OCI-LY7 (cell line): Measurements from ENCODE around the gene ASIC3. TPM values are rescaled to one million over a fixed set of nuclear protein-coding genes. Genes with fewer than 3 reads are reported as not detected.
A peak's percentile ranks its signal among the peaks of the same experiment; 100 is the strongest.

Source experiments
- BruUV-seq: library from RNA; stranded (reverse); fragments of 400-500 nt; replicated peaks from 2 replicates; lab custom pipeline; 2021; lab: Mats Ljungman, UMichigan
- CTCF ChIA-PET: fragments of 300-600 bp; sonication (Branson Sonifier 250); formaldehyde crosslinking; loops from one replicate; lab custom pipeline; 2022; ENCODE audit warnings: antibody characterized with exemption; ENCODE audit not compliant: unreplicated experiment; lab: Charles Lee
- POLR2A ChIA-PET: fragments of 300-600 bp; sonication (Branson Sonifier 250); formaldehyde crosslinking; loops from one replicate; lab custom pipeline; 2022; ENCODE audit warnings: antibody characterized with exemption; lab: Charles Lee
- DNase-seq: peaks from one replicate; pipeline ENCODE4 v3.0.0-alpha.2; 2015; ENCODE audit warnings: low spot score
- H2AFZ ChIP-seq: fragments of 200-600 bp; sonication (generic), shearing (Covaris generic); 2 replicates; pipeline ENCODE4 v1.6.1; 2014; ENCODE audit warnings: mild to moderate bottlenecking, antibody characterized with exemption, low read length, moderate library complexity
- H3K27ac ChIP-seq: fragments of 200-600 bp; sonication (generic); 2 replicates; pipeline ENCODE4 v1.5.1; 2014; ENCODE audit warnings: mixed run types, low read depth, mild to moderate bottlenecking, moderate library complexity, low read length, inconsistent platforms; ENCODE audit not compliant: poor library complexity, severe bottlenecking
- H3K36me3 ChIP-seq: fragments of 200-600 bp; sonication (generic); 2 replicates; pipeline ENCODE4 v1.6.1; 2014; ENCODE audit warnings: mild to moderate bottlenecking, antibody characterized with exemption, low read length, moderate library complexity, mixed read lengths; ENCODE audit not compliant: insufficient read depth
- H3K4me1 ChIP-seq: fragments of 200-600 bp; sonication (generic); 2 replicates; pipeline ENCODE4 v1.5.1; 2014; ENCODE audit warnings: mild to moderate bottlenecking, low read length; ENCODE audit not compliant: insufficient read depth, poor library complexity, severe bottlenecking
- H3K4me2 ChIP-seq: fragments of 200-600 bp; sonication (generic); 2 replicates; pipeline ENCODE4 v1.6.1; 2014; ENCODE audit warnings: mild to moderate bottlenecking, low read length
- H3K4me3 ChIP-seq: fragments of 200-600 bp; sonication (generic); 2 replicates; pipeline ENCODE4 v1.5.1; 2014; ENCODE audit warnings: mild to moderate bottlenecking, low read depth, low read length; ENCODE audit not compliant: poor library complexity, severe bottlenecking
- H3K79me2 ChIP-seq: fragments of 200-600 bp; sonication (generic); 2 replicates; pipeline ENCODE4 v1.6.1; 2016; ENCODE audit warnings: low read depth, mild to moderate bottlenecking, low read length, moderate library complexity, mixed read lengths; ENCODE audit not compliant: insufficient read depth
- H3K9me2 ChIP-seq: fragments of 200-600 bp; sonication (generic); 2 replicates; pipeline ENCODE4 v1.6.1; 2016; ENCODE audit warnings: mild to moderate bottlenecking, low read length, mixed read lengths; ENCODE audit not compliant: insufficient read depth
- H3K9me3 ChIP-seq: fragments of 200-600 bp; sonication (generic); 2 replicates; pipeline ENCODE4 v1.6.1; 2014; ENCODE audit warnings: mild to moderate bottlenecking, mixed run types, low read length, mixed read lengths
- H4K20me1 ChIP-seq: fragments of 200-600 bp; sonication (generic); 2 replicates; pipeline ENCODE4 v1.6.1; 2014; ENCODE audit warnings: mild to moderate bottlenecking, antibody characterized with exemption, low read length, moderate library complexity, mixed read lengths; ENCODE audit not compliant: insufficient read depth
- EZH2phosphoT487 ChIP-seq: fragments of 200-600 bp; sonication (generic); IDR thresholded peaks from 2 replicates; pipeline ENCODE4 v1.6.1; 2018; ENCODE audit warnings: low read depth, borderline replicate concordance, mild to moderate bottlenecking, mixed run types, antibody characterized with exemption, low read length, moderate library complexity, mixed read lengths
- intact Hi-C: fragments of 100-400 bp; cut with micrococcal nuclease; formaldehyde crosslinking; loops from one replicate; pipeline ENCODE4 v1.10.0; 2022; ENCODE audit not compliant: unreplicated experiment
- total RNA-seq, 2 experiments: library from RNA; depleted of rRNA in 1 of 2; stranded (reverse); fragments of >200 nt in 1 of 2; shearing (Covaris generic) in 1 of 2; gene quantifications; 2 replicates each; pipeline ENCODE4 v1.2.3, GENCODE V29; 2014 to 2022
- TF ChIP-seq, protein P1 (sequence below): fragments of 200-600 bp; sonication (generic); conservative IDR thresholded peaks from 2 replicates; pipeline ENCODE4 v1.5.1; 2014; ENCODE audit warnings: mild to moderate bottlenecking, antibody characterized with exemption, low read length, moderate library complexity, mixed read lengths

The ASIC3 gene
- total RNA-seq, 2 experiments from 2014 or later: 3.3 to 14.8 TPM

DNA sequence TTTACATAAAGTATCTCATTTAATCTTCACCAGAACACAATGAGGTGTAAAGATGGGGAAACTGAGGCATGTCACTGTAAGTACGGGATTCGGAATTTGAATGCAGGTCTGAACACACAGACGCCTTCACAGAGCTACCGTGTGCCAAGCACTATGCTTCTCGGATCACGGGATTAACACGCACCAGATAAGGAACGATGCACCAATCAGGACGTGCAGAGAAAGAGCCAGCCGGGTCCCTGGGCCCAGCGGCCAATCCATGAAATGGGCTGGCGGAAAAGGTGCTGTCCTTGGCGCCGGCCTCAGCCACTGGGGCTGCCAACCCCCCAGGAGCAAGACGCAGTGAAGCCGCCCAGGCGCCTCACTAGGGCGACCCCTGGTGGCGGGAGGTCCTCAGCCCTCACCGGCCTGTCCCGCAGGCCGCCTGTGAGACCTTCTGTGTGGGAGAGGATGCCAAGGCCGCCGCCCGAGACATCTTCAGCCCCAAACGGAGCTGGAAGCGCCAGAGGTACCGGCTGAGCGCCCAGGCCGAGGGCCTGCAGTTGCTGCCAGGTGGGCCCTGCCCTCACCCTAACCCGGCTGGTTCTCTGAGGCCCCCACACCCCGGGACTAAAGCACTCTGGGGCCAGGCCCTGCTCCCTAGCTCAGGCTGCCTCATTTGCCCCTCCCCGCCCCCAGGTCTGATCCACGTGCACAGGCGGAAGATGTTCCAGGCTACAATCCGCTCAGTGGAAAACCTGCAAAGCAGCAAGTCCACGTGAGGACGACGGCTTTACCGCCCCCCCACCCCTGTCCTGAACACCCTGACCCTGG is 39.6 kb upstream of the ASIC3 start:
- Histone ChIP-seq H3K4me3 (peak overlapping the region; percentile 42), H4K20me1 (no peaks in the 10 kb centered on the region), H3K27ac (no peak overlapping the region), H2AFZ (peak overlapping the region; percentile 57; the same call in 1 of the 2 replicates), H3K4me2 (peak overlapping the region; percentile 48), H3K79me2 (no peaks in the 10 kb centered on the region), H3K36me3 (no peaks in the 10 kb centered on the region), H3K4me1 (peaks cover 7% of the 10 kb centered on the region), H3K9me3 (no peaks in the 10 kb centered on the region), H3K9me2 (no peaks in the 10 kb centered on the region)
- no TSS peak for BruUV-seq
- ChIA-PET POLR2A (interaction anchor here (1.1 kb wide), 1 partner anchor 35 kb away, joined by 3 read pairs; no protein-coding TSS in a partner anchor), CTCF (interaction anchor here (0.5 to 1.4 kb wide), 4 partner anchors 9 to 164 kb away, joined by 3 to 4 read pairs (median 3); no protein-coding TSS in a partner anchor)
- intact Hi-C loops: loop anchor here (5.0 kb wide), 1 partner anchor 46 kb away; no protein-coding TSS in a partner anchor
- TF ChIP-seq, protein P1, sequence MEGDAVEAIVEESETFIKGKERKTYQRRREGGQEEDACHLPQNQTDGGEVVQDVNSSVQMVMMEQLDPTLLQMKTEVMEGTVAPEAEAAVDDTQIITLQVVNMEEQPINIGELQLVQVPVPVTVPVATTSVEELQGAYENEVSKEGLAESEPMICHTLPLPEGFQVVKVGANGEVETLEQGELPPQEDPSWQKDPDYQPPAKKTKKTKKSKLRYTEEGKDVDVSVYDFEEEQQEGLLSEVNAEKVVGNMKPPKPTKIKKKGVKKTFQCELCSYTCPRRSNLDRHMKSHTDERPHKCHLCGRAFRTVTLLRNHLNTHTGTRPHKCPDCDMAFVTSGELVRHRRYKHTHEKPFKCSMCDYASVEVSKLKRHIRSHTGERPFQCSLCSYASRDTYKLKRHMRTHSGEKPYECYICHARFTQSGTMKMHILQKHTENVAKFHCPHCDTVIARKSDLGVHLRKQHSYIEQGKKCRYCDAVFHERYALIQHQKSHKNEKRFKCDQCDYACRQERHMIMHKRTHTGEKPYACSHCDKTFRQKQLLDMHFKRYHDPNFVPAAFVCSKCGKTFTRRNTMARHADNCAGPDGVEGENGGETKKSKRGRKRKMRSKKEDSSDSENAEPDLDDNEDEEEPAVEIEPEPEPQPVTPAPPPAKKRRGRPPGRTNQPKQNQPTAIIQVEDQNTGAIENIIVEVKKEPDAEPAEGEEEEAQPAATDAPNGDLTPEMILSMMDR: peak; percentile 81
- TF ChIP-seq EZH2phosphoT487: no peak
- DNase-seq: peak; percentile 73

DNA sequence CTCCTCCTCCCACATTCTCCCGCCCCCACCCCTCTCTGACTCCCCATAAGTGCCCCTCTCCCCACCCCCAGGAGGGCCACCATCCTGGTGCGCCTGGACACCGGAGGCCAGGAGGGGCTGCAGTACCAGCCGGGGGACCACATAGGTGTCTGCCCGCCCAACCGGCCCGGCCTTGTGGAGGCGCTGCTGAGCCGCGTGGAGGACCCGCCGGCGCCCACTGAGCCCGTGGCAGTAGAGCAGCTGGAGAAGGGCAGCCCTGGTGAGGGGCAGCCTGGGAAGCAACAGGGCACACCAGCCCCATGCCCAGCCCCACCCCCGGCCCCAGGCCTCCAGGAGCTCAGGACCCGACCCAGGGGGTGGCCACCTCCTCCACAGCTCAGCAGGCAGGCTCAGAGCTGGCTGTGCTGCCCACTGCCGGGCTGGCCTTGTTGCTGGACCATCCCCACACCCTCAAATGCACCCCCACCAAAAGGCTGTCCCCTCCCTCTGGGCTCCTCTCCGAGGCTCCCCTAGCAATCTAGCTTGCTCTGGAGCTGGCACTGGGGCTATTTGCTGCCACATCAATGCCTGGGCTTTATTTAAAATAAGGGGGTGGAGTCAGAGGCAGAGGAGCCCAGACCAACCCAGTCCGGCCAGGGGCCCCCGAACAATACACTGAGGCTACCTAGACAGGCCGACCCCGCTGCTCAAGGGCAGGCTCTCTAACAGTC is 38.8 kb upstream of the ASIC3 start:
- no peaks in the 10 kb centered on the region for H4K20me1 ChIP-seq
- intact Hi-C loops: loop anchor here (5.0 kb wide), 1 partner anchor 47 kb away; no protein-coding TSS in a partner anchor
- H3K4me1 ChIP-seq: peaks cover 7% of the 10 kb centered on the region
- H2AFZ ChIP-seq: no peak overlapping the region
- H3K9me3 ChIP-seq: no peaks in the 10 kb centered on the region
- no TSS peak for BruUV-seq
- H3K36me3 ChIP-seq: no peaks in the 10 kb centered on the region
- no peaks in the 10 kb centered on the region for H3K79me2 ChIP-seq
- no peak overlapping the region for H3K4me3 ChIP-seq
- no peaks in the 10 kb centered on the region for H3K9me2 ChIP-seq
- TF ChIP-seq EZH2phosphoT487: no peak
- TF ChIP-seq, protein P1: no peak
- ChIA-PET POLR2A (interaction anchor here (0.6 kb wide), 1 partner anchor 17 kb away, joined by 3 read pairs; no protein-coding TSS in a partner anchor), CTCF (interaction anchor here (0.5 to 1.4 kb wide), 4 partner anchors 9 to 165 kb away, joined by 3 to 4 read pairs (median 3); no protein-coding TSS in a partner anchor)
- DNase-seq: no peak
- H3K27ac ChIP-seq: no peak overlapping the region
- H3K4me2 ChIP-seq: no peak overlapping the region
